GM19023 (cell line): Measurements from ENCODE around the gene MLX.
A peak's percentile ranks its signal among the peaks of the same experiment; 100 is the strongest.

Experiments
- ATAC-seq: cut with Tn5 transposase; IDR thresholded peaks from one replicate; pipeline ENCODE4 v1.9.1; 2021; ENCODE audit warnings: mild to moderate bottlenecking, moderate library complexity; ENCODE audit not compliant: unreplicated experiment

MLX gene, protein sequence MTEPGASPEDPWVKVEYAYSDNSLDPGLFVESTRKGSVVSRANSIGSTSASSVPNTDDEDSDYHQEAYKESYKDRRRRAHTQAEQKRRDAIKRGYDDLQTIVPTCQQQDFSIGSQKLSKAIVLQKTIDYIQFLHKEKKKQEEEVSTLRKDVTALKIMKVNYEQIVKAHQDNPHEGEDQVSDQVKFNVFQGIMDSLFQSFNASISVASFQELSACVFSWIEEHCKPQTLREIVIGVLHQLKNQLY

DNA sequence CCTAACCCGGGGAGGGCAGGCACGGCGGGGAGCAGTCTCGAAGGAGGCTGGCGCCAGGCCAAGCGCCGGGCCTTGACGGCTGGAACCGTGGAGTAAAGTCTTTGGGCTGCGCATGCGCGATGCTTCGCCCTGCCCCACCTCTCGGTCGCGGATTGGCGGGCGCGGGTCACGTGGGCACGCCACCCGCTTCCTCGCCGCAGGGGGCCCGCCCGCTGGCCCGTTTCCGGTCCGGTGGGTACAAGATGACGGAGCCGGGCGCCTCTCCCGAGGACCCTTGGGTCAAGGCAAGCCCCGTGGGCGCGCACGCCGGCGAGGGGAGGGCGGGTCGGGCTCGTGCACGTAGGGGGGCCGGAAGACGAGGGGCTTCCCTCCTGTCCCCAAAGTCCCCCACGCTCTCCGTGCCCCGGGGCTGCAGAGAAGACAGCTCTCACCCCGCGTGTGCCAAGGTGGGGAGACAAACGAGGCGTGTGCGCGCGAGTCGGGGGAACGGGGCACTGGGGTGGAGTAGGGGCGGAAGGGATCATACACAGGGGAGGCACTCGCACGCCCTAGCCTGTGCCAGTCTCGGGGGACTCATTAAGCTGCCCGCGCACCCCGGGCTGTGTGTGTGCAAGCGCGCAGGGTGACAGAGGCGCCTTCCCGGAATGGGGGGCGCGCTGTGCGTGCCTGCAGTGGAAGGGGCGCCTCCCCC lies at the start of gene MLX:
Gene MLX (plus strand): TSS at position 218 of the 691 bp plus-strand sequence. CDS start 25 bp downstream, at position 243.
- no peak for ATAC-seq

DNA sequence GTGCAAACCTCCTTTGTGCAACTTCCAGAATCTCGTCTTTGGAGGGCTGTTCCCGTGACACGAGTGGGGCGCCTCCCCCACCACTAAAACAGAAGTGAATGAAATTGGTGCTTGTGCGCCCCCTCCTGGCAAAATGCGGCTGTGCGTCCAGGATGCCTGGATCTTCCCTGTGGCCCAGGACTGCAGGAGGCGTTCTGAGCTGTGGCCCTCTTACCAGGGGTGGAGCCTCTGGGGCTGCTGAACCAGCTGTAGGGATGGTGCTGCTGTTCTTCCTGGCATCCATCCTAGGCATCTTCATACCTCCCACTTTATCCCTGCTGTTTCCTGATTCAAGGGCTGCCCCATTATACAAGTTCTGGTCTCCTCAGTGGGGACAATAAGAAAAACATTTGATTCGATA lies 49.4 kb upstream of the MLX start:
- no peak for ATAC-seq

DNA sequence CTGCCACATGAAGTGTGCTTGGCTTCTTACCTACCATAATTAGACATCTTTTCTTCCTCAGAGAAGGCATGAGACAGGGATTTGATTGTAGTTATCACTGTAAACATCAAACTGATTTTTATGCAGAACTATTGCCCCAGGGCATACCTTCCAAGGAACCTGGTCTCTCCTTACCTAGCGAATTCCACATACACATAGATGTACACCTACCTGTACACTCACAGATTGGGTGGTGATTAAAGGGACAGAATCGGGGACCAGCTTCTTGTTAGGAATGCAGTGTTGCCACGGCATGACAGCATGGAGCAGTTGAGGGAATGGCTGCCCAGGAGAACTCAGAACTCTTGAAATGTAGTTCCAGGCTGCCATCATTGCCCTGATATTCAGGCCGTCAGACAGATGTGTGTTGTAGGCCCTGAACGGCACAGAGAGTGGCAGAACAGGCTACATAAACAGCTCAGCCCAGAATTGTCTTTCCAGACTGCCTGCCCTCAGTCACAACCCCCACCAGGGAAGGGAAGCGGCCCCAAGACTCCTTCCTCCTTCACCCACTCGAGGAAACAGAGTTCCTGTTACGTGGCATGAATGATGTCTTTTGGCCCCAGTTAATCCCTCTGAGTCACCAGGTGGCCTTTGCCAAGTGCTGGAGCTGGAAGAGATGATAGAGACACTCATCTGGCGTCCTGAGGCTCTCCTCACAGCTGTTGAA lies 48.7 kb upstream of the MLX start:
- ATAC-seq: no peak

DNA sequence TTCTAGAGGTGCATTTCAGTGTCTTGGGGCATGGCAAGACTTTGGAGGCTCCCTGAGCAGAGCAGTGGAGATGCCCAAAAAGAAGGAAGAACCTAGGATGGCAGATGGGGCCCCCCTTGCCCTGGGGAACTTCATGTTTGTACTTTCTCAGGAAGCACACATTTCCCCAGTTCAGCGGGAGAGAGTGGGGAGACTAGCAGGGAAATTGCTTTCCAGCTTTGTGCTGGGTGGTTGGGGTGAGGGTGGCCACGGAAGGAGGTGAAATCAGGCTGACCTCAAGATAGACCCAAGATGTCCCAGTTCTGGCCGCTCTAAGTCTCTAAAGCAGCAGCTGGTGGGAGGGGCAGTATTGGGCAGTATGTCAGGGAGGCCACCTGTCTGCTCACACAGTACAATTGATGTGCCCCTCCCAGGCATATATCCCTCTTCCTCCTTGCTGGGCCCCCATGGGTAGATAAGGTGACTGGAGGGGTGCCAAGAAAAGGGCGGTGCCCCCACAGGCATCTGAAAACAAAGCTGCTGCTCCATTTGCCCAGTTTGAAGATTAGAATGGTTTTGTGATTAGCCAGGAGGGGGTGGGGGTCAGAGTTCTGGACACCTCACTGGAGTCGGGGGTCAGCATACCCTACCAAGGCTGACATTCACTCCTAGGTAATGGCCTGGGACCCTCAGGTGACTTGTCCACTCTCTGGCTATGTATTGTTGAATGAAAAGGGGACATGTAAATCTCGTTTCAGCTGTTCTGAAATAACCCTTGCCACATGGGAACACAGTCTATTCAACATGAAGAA lies 48.0 kb upstream of the MLX start:
- no peak for ATAC-seq

DNA sequence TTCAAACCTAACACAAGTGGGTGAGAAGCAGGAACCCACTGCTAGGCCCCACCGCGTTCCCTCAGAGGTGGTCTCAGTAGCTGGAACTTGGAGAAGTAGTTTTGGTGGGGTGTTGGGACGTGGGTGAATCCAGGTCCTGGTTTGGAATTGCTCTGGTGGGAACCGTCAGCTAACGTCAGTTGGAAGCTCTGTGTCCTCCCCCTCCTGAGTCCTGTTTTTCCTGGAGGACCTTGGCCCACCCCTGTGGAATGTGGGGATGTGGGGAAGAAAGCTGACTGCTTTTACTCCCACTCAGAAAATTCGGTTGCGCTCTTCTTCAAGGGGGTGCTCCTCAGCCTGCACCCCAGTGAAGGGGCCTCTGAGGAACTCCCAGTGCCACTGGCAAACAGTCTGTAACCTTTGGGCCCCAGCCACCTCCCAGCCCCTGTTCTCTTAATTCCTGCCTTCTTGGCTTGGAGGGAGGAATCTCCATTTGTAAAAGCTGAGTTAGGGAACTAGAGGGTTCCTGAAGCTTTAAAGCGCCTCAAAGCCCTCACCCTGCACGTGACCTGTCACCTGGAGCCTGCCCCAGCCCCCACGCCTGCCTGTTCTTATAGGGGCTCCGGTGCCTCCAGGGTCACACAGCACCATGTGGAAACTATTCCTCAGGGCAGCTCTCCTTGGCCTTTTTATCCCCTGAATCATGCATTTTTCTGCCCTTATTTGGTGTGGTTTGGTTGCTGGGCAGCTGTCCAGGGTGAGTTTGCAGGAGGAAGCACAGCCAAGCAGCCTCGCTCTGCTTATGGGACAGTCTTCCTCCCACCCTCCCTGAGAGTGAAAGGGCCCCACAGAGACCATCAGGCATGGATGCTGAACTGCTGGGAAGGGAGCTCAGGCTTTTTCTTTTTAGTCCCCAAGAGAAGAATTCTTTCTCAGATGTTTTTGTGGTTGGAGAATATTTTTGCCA lies 47.1 kb upstream of the MLX start:
- no peak for ATAC-seq

DNA sequence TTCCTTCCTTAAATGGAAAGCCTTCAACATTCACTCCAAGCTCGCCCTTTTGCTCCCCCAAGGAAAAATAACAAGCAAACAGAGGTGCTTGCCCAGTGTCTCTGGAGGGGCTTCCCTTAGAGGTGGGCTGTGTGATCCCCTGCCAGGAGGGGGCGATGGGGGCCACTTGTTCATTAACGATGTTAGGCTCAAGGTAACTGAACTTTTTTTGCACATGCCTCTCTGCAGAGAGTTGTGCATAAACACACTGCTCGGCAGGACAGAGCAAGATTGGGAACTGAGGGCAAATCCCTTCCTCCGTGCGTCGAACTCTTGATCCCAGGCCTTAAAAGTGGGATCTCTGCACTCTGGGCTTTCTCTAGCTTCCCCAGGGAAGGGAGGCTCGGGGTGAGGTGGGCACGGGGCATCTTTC lies 46.4 kb upstream of the MLX start:
- ATAC-seq: no peak

DNA sequence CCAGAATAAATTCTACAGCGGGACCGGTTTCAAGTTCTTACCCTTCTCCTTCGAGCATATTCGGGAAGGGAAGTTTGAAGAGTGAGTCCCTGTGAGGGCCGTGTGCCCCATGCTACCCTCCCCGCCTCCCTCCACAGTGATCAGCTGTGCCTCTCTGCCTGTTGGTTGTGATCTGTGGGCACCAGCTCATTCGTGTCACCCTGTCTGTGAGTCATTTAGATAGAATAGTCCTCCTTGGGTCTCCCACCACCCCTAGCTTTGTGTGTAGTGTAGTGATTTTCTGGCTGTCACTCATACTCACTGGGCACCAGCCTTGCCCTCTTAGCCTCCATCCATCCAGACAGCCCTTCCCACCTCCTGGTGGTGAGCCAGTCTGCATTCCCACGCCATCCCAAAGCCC lies 45.9 kb upstream of the MLX start:
- ATAC-seq: no peak

DNA sequence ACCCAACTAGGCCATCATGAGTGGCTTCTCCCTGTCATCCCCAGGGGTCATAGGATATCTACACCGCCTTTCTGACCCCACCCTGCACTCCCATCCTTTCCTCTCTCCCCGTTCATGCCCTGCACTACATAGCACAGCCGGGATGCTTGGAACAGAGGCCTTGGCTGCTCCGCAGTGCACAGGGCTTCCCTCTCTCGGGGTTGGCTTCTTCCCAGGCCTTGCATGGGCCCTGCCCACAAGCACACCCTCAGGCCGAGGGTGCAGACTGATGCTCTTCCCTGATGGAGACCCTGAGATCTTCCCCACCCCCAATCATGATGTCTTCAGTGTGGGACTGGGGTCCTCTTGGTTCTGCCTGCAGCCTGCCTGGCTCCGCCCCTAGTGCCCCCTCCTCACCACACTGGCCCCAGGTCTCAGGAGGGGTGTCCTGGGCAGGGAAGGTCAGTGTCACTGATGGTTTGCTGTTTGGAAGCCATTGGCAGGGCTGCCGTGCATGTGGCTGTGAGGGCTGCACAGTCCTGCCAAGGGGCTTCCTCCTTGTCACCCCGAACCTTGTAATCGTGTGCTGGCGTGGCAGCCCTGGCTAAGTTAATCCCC lies 45.1 kb upstream of the MLX start:
- ATAC-seq: no peak

DNA sequence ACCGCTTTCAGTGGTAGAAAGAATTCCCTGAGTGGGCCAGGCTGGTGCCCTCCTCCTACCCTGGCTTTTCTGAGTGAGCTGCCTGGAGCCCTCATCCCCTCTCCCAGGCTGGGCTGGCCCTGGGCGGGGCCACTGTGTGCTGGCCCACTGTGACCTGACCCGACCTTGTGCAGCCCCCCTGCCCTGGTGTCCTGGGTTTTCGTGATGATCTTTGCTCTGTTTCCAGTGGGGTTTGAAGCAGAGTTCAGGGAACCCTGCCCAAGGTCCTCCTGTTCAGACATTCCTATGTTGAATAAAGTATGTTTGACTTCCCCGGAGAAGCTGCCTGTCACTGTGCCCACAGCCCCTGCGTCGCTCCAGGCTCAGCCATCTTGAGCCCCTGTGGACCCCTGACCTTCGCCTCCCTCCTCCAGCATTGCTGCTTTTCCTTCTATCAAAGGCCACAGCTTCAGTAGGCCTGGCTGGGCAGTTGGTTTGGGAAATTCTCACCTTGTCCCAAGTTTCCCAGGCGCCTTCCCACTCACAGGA lies 44.6 kb upstream of the MLX start:
- ATAC-seq: no peak

DNA sequence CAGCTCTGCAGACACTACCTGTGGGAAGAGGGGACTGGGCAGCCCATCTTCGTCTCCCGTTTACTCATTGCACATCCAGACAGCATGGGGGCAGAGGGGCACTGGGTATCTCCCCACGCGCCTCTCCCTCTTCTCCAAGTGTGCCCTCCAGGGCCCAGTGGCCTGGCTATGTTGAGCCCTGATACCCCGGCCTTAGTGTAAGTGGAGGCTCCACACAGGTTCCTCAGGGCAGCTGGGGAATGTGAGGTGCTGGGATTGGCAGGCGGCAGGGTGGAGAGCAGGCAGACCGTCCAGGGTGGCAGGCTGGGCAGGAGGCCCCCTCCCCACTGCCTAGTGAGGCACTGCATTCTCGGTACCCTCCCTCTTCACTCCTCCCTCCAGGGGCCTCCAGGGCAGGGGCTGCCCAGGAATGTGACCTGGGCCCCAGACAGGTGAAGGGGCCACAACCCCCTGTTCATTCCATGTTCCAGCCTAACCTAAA lies 44.1 kb upstream of the MLX start:
- no peak for ATAC-seq

DNA sequence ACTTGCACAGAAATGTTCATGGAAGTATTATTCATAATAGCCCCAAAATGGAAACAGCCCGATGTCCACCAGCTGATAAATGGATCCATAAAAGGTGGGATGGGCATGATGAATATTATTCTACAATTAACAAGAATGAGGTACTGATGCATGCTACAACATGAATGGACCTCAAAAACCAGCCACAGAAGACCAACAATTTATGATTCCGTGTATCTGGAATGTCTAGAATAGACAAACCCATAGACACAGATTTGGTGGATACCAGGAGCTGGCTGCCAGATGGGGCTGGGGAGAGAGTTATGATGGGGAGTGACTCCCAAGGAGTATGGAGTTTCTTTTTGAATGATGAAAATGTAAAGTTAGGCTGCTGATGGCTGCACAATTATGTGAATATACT lies 41.7 kb upstream of the MLX start:
- ATAC-seq: no peak

DNA sequence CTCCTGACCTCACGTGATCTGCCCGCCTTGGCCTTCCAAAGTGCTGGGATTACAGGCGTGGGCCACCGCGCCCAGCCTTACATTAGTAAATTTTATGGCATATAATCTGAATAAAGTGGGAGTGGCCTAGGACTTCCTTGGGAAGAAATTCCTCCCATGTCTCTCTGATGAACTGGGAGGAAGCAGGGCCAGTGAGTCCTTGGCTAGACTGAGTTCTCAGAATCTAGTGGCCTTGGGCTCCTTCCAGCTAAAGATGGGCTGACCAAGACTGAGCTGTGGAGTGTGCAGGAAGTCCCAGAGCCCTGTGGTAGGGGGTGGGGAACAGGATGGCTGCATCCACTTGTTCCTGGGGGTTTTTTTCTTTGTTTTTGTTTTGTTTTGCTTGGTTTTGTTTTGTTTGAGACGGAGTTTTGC lies 40.9 kb upstream of the MLX start:
- no peak for ATAC-seq

DNA sequence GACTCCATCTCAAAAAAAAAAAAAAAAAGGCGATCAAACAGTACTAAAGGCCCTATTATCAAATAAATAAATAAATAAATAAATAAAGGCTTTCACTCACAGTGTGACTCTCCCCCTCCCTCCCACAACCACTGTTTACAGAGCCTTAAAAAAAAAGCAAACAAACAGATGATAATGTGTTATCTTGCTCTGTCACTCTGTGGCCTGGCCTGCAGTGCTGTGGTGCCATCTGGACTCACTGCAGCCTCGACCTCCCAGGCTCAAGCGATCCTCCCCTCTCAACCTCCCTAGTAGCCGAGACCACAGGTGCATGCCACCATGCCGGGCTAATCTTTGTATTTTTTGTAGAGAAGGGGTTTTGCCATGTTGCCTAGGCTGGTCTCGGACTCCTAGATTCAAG lies 39.0 kb upstream of the MLX start:
- no peak for ATAC-seq

DNA sequence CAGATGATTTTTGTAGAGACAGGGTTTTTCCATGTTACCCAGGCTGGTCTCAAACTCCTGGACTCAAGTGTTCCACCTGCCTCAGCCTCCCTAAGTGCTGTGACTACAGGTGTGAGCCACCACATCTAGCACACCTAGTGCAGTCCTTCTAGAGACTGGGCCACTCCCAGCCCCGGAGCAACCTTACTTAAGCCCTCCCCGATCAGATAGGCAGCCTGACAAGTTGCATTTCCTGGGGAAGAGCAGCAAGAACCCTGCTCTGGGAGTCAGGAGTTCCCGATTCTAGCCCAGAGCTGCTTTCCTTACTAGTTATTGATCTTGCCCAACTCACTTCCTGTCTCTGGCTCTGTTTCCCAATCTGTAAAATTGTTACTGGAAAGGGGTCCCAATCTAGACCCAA lies 37.8 kb upstream of the MLX start:
- no peak for ATAC-seq

DNA sequence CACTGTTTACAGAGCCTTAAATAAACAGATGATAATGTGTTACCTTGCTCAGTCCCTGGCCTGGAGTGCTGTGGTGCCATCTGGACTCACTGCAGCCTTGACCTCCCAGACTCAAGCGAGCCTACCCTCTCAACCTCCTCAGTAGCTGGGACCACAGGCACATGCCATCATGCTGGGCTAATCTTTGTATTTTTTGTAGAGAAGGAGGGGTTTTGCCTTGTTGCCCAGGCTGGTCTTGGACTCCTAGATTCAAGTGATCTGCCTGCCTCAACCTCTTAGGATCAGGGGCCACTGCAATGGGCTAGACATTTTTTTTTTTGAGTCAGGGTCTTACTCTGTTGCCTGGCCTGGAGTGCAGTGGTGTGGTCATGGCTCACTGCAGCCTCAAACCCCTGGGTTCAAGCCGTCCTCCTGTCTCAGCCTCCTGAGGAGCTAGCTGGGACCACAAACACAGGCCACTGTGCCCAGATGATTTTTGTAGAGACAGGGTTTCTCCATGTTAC lies 35.9 kb upstream of the MLX start:
- ATAC-seq: no peak

DNA sequence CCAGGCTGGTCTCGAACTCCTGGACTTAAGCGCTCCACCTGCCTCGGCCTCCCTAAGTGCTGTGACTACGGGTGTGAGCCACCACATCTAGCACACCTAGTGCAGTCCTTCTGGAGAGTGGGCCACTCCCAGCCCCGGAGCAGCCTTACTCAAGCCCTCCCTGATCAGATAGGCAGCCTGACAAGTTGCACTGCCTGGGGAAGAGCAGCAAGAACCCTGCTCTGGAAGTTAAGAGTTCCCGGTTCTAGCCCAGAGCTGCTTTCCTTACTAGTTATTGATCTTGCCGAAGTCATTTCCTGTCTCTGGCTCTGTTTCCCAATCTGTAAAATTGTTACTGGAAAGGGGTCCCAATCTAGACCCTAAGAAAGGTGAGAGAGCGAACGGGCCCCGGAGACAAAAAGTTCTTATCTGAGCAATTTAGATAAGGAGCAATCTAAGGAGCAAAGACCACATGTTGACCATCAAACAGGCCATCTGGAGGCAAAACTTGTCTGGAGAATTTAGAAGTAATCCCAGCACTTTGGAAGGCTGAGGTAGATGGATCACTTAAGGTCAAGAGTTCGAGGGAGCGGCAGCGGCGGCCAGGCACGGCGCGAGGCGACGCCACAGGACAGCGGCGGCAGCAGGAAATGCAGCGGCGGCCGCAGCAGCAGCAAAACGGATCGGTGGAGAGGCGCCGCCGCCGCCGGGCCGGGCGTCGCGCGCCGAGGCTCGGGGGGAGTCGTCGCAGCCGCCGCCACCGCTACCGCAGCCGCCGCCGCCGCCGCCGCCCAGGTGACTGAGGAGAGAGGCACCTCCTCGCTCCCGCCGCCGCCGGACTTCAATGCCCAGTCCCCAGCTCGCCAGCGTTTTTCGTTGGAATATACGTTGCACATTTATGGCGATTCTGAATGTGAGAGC lies 35.2 kb upstream of the MLX start:
- no peak for ATAC-seq

DNA sequence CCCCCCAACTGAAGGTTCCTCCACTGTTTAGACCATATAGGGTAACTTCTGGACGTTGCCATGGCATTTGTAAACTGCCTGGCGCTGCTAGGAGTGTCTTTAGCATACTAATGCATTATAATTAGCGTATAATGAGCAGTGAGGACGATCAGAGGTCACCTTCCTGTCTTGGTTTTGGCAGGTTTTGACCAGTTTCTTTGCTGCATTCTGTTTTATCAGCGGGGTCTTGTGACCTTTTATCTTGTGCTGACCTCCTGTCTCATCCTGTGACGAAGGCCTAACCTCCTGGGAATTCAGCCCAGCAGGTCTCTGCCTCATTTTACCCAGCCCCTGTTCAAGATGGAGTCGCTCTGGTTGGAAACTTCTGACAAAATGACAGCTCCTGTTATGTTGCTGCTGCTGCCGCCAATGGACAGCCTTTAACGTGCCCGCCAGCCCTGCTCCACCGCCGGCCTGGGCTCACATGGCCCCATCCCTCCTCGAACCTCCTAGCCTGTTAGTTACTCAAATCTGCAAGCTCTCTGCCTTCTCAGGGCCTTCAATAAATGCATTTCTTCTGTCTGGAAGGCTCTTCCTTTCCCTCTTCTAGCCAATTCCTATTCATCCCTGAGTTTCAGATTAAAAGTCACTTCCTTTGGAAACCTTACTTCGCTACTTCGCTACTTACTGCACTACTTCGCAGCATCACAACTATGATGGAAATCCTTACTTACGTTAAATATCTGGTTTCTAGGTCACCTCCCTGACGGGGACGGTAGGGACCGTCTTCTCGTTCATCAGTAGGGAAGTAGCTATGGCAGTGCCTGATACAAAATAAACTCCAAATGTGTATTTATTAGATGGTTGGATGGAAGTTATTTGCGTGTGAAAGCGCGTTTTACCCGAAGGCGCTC lies 31.5 kb upstream of the MLX start:
- ATAC-seq: peak; percentile 9
